T-helper 9 cell (primary cell): Measurements from ENCODE around the gene PCSK5.

ENCODE experiments used
- DNase-seq: peaks from one replicate; pipeline ENCODE4 v3.0.0-alpha.2; 2020

Gene PCSK5

GRCh38 chr9:76153902-76154629 is 263.6 kb downstream of the PCSK5 start:
- no peak for DNase-seq

- DNase-seq = no peak
These were observed 264.9 kb downstream of the PCSK5 start for GRCh38 chr9:76155361-76155760.

GRCh38 chr9:76158713-76159112 is 268.2 kb downstream of the PCSK5 start:
- no peak for DNase-seq

GRCh38 chr9:76159293-76159926 is 268.9 kb downstream of the PCSK5 start:
- no peak for DNase-seq

- DNase-seq = no peak
These were observed 270.6 kb downstream of the PCSK5 start for GRCh38 chr9:76161106-76161505.

GRCh38 chr9:76161541-76161940 is 271.1 kb downstream of the PCSK5 start:
- no peak for DNase-seq

GRCh38 chr9:76162086-76162730 is 271.7 kb downstream of the PCSK5 start:
- no peak for DNase-seq

- no peak for DNase-seq
These were observed 272.5 kb downstream of the PCSK5 start for GRCh38 chr9:76162751-76163500.

GRCh38 chr9:76166526-76166925 is 276.1 kb downstream of the PCSK5 start:
- DNase-seq = no peak

- no peak for DNase-seq
These were observed 285.7 kb downstream of the PCSK5 start for GRCh38 chr9:76176171-76176570.

- DNase-seq = no peak
These were observed 287.5 kb downstream of the PCSK5 start for GRCh38 chr9:76177931-76178330.

- DNase-seq = no peak
These were observed 290.1 kb downstream of the PCSK5 start for GRCh38 chr9:76180541-76180940.

- DNase-seq = no peak
These were observed 290.7 kb downstream of the PCSK5 start for GRCh38 chr9:76181020-76181641.

GRCh38 chr9:76181781-76182180 is 291.3 kb downstream of the PCSK5 start:
- DNase-seq = no peak

- no peak for DNase-seq
These were observed 295.0 kb downstream of the PCSK5 start for GRCh38 chr9:76185432-76185831.

GRCh38 chr9:76188286-76188685 is 297.8 kb downstream of the PCSK5 start:
- DNase-seq = no peak

- DNase-seq = no peak
These were observed 298.4 kb downstream of the PCSK5 start for GRCh38 chr9:76188905-76189304.

GRCh38 chr9:76191493-76191892 is 301.0 kb downstream of the PCSK5 start:
- DNase-seq = no peak

- no peak for DNase-seq
These were observed 301.5 kb downstream of the PCSK5 start for GRCh38 chr9:76192013-76192412.

- DNase-seq = no peak
These were observed 304.4 kb downstream of the PCSK5 start for GRCh38 chr9:76194896-76195295.

- DNase-seq = no peak
These were observed 307.9 kb downstream of the PCSK5 start for GRCh38 chr9:76198336-76198735.

- no peak for DNase-seq
These were observed 309.8 kb downstream of the PCSK5 start for GRCh38 chr9:76200315-76200714.

GRCh38 chr9:76200745-76201144 is 310.3 kb downstream of the PCSK5 start:
- DNase-seq = no peak
